GM12878 (cell line): Measurements from ENCODE around the gene NCKAP5L. TPM values are rescaled to one million over a fixed set of nuclear protein-coding genes. Genes with fewer than 3 reads are reported as not detected.

Experiments used
- ATAC-seq: fragments of 200-7000 bp; cut with Tn5 transposase; 3 replicates; pipeline ENCODE4 v1.9.1; 2020; ENCODE audit warnings: mild to moderate bottlenecking, moderate library complexity
- BruUV-seq: library from RNA; stranded (reverse); fragments of 400-500 nt; replicated peaks from 2 replicates; lab custom pipeline; 2021; lab: Mats Ljungman, UMichigan
- CTCF ChIA-PET: fragments of 300-600 bp; sonication (Branson Sonifier 250); formaldehyde crosslinking; extraction: SDS; loops from one replicate; lab custom pipeline; 2021; ENCODE audit warnings: inconsistent platforms; lab: Yijun Ruan, JAX
- POLR2A ChIA-PET: fragments of 350-600 bp; formaldehyde crosslinking; extraction: SDS; loops from one replicate; lab custom pipeline; 2021; ENCODE audit warnings: inconsistent platforms; lab: Charles Lee
- RAD21 ChIA-PET: fragments of 300-600 bp; sonication (Branson Sonifier 250); formaldehyde crosslinking; loops from one replicate; lab custom pipeline; 2023; ENCODE audit warnings: antibody characterized with exemption; ENCODE audit not compliant: unreplicated experiment; lab: Charles Lee
- SMC1A ChIA-PET: fragments of 300-600 bp; sonication (Branson Sonifier 250); formaldehyde crosslinking; loops from one replicate; lab custom pipeline; 2023; ENCODE audit not compliant: unreplicated experiment, uncharacterized antibody; lab: Charles Lee
- DNase-seq: peaks from one replicate; pipeline ENCODE4 v3.0.0-alpha.2; 2011; ENCODE audit warnings: low read depth, low spot score
- FAIRE-seq: peaks from 3 replicates; lab custom pipeline; 2011; peaks lifted over from hg19 to GRCh38; lab: Jason Lieb, UNC
- H2AFZ ChIP-seq: 2 replicates; pipeline ENCODE4 v1.6.0; 2011; ENCODE audit warnings: low read depth, low read length, control low read depth; ENCODE audit not compliant: control insufficient read depth
- H3K27ac ChIP-seq: 2 replicates; pipeline ENCODE4 v1.5.1; 2011; ENCODE audit warnings: control low read depth; ENCODE audit not compliant: control insufficient read depth, insufficient read depth
- H3K27me3 ChIP-seq, 2 experiments: replicated peaks in 1 of 2; 2 replicates each; pipeline versions ENCODE4 v1.6.0 to v1.6.1; 2011; ENCODE audit warnings: low read length in 1 of 2; ENCODE audit not compliant: control insufficient read depth in 2 of 2, insufficient read depth in 2 of 2
- H3K36me3 ChIP-seq, 2 experiments: 2 replicates each; pipeline ENCODE4 v1.5.1; 2011; ENCODE audit warnings: low read length in 1 of 2; ENCODE audit not compliant: control insufficient read depth in 2 of 2, insufficient read depth in 2 of 2
- H3K4me1 ChIP-seq: 2 replicates; pipeline ENCODE4 v1.6.1; 2011; ENCODE audit warnings: mild to moderate bottlenecking, low read length, moderate library complexity, mixed read lengths; ENCODE audit not compliant: control insufficient read depth, insufficient read depth
- H3K4me2 ChIP-seq: 2 replicates; pipeline ENCODE4 v1.6.0; 2011; ENCODE audit warnings: control low read depth; ENCODE audit not compliant: control insufficient read depth, insufficient read depth
- H3K4me3 ChIP-seq: fragments of 200-600 bp; sonication (generic); 2 replicates; pipeline ENCODE4 v1.5.1; 2016
- H3K79me2 ChIP-seq: 2 replicates; pipeline ENCODE4 v1.6.0; 2011; ENCODE audit warnings: low read length; ENCODE audit not compliant: control insufficient read depth, insufficient read depth
- H3K9ac ChIP-seq: 2 replicates; pipeline ENCODE4 v1.8.0; 2011; ENCODE audit warnings: low read length, control low read depth, mixed read lengths; ENCODE audit not compliant: control insufficient read depth, insufficient read depth
- H3K9me3 ChIP-seq: replicated peaks from 3 replicates; pipeline ENCODE4 v1.5.1; 2011; ENCODE audit warnings: mild to moderate bottlenecking, low read length; ENCODE audit not compliant: control insufficient read depth, insufficient read depth
- H4K20me1 ChIP-seq: 2 replicates; pipeline ENCODE4 v1.6.0; 2011; ENCODE audit not compliant: control insufficient read depth, insufficient read depth
- BHLHE40 ChIP-seq, 2 experiments: fragments of 450-650 bp in 1 of 2; IDR thresholded peaks; 2 replicates each; pipeline ENCODE4 v1.6.1; 2011 to 2017; ENCODE audit warnings: low read depth in 2 of 2, borderline replicate concordance in 1 of 2, improper control_type of control experiment in 1 of 2, low read length in 1 of 2, mild to moderate bottlenecking in 1 of 2
- CREB1 ChIP-seq: IDR thresholded peaks from 2 replicates; pipeline ENCODE4 v1.6.1; 2012; ENCODE audit warnings: low read depth, mild to moderate bottlenecking, inconsistent platforms
- FOXK2 ChIP-seq: fragments of 450-650 bp; IDR thresholded peaks from 2 replicates; pipeline ENCODE4 v1.6.1; 2017; ENCODE audit warnings: mild to moderate bottlenecking, moderate library complexity
- FOXM1 ChIP-seq: IDR thresholded peaks from 2 replicates; pipeline ENCODE4 v1.6.1; 2012; ENCODE audit warnings: low read depth, mild to moderate bottlenecking, inconsistent platforms, low read length, moderate library complexity
- IRF4 ChIP-seq: IDR thresholded peaks from 2 replicates; pipeline ENCODE4 v1.6.1; 2011; ENCODE audit warnings: low read depth, low read length
- SREBF1 ChIP-seq: IDR thresholded peaks from 2 replicates; pipeline ENCODE4 v1.6.1; 2012; ENCODE audit warnings: mild to moderate bottlenecking, low read length
- STAT1 ChIP-seq: fragments of 450-650 bp; conservative IDR thresholded peaks from 2 replicates; pipeline ENCODE4 v1.6.1; 2014; ENCODE audit warnings: antibody characterized with exemption, mild to moderate bottlenecking
- TBL1XR1 ChIP-seq: IDR thresholded peaks from 2 replicates; pipeline ENCODE4 v1.6.1; 2012; ENCODE audit warnings: low read depth, low read length, improper control_type of control experiment
- ZBED1 ChIP-seq: IDR thresholded peaks from 2 replicates; pipeline ENCODE4 v1.6.1; 2016; ENCODE audit warnings: borderline replicate concordance
- ZNF217 ChIP-seq: fragments of 450-650 bp; IDR thresholded peaks from 2 replicates; pipeline ENCODE4 v1.6.1; 2017; ENCODE audit warnings: antibody characterized with exemption, mild to moderate bottlenecking
- WGBS: methylation state at CpG from one replicate; pipeline ENCODE4 v1.1.6; 2016; ENCODE audit warnings: low lambda C conversion rate; ENCODE audit not compliant: insufficient replicate concordance, insufficient coverage; ENCODE audit errors: missing lambda C conversion rate; 5-methylcytosine and 5-hydroxymethylcytosine counted together
- in situ Hi-C: fragments of 300-500 bp; cut with MboI; formaldehyde crosslinking; loops from 9 replicates; pipeline ENCODE4 v1.14.3; 2018; ENCODE audit warnings: mixed read lengths
- intact Hi-C: fragments of 100-400 bp; cut with micrococcal nuclease; formaldehyde crosslinking; loops from one replicate; pipeline ENCODE4 v1.14.2; 2022; ENCODE audit not compliant: unreplicated experiment
- polyA plus RNA-seq, 11 experiments: library from polyadenylated mRNA; depleted of rRNA in 4 of 11; unstranded in 6 of 11; stranded (reverse) in 5 of 11; fragments of >200 nt; fragmentation: Nextera tagmentation in 4 of 11; fragmentation: Illumina TruSeq in 1 of 11; extraction: Ambion mirVana in 4 of 11; extraction: Trizol in 1 of 11; gene quantifications; 1 replicate in 1 of 11; 2 replicates in 10 of 11; pipeline versions ENCODE4 v1.2.1 to v1.2.3, GENCODE V29; 2011 to 2016; ENCODE audit warnings: inconsistent platforms in 2 of 11, missing spikeins in 2 of 11, low read depth in 1 of 11
- total RNA-seq, 4 experiments: library from RNA; depleted of rRNA in 3 of 4; stranded (reverse); fragments of >200 nt in 3 of 4; fragmentation: Illumina TruSeq in 1 of 4; extraction: Trizol in 1 of 4; gene quantifications; 2 replicates each; pipeline versions ENCODE4 v1.2.1 to v1.2.3, GENCODE V29; 2013 to 2021
- TF ChIP-seq, protein P1 (sequence below): fragments of 450-650 bp; IDR thresholded peaks from 2 replicates; pipeline ENCODE4 v1.6.1; 2017; ENCODE audit warnings: mild to moderate bottlenecking
- TF ChIP-seq, protein P2 (sequence below): fragments of 150-350 bp; IDR thresholded peaks from 2 replicates; pipeline ENCODE4 v1.6.1; 2016; ENCODE audit warnings: low read depth, low read length
- TF ChIP-seq, protein P3 (sequence below): fragments of 450-650 bp; IDR thresholded peaks from 2 replicates; pipeline ENCODE4 v1.6.1; 2017; ENCODE audit warnings: antibody characterized with exemption, mild to moderate bottlenecking, moderate library complexity

Gene NCKAP5L
- total and polyA plus RNA-seq, 10 of the 15 experiments (the other 5 are each of a cell fraction or from before 2014, with no cell fraction given): 0.03 to 15.8 (median 4.4) TPM

DNA sequence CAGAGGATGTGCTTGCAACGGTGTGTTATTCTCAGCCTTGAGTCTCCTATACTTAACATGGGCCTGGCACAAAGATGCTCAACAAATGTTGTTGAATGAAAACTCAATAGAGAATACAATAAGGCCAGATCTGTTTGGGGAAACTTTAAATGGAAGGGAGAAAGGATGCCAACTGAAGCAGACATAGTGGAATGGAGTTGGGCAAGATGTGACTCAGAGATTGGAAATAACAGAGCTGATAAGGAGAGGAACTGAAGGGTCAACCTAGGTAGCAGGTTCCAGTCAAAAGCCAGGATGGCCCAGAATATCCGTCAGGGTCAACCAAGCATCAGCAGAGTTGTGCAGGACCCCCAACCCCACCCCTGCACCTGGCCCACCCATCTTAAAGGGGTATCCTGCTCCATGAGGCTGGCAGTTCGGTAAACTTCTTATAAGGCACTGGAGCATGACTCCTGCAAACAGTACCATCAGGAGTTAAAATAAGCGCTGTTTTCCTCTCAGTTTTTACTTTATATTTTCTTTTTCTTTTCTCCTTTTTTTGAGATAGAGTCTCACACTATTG lies 15.7 kb upstream of the NCKAP5L start:
- Histone ChIP-seq H3K4me3 (no peak overlapping the region), H3K36me3 (no peaks in the 10 kb centered on the region), H3K4me1 (peaks cover 10% of the 10 kb centered on the region; the same call in 1 of the 2 replicates), H3K79me2 (peaks cover 12% of the 10 kb centered on the region), H3K9me3 (no peaks in the 10 kb centered on the region), H3K27ac (no peak overlapping the region), H3K27me3 (no peaks in the 10 kb centered on the region), H3K4me2 (no peak overlapping the region), H2AFZ (no peak overlapping the region), H3K9ac (no peak overlapping the region), H4K20me1 (no peaks in the 10 kb centered on the region)
- DNase-seq: no peak
- ChIA-PET POLR2A (interaction anchor here (0.8 to 1.8 kb wide), 3 partner anchors 22 to 103 kb away, joined by 3 to 5 read pairs (median 5); partner anchors contain the start of gene TMBIM6), SMC1A (interaction anchor here (0.7 to 1.4 kb wide), 5 partner anchors 8 to 411 kb away, joined by 3 to 7 read pairs (median 3); no protein-coding TSS in a partner anchor), CTCF (interaction anchor here (1.1 to 7.3 kb wide), 5 partner anchors 12 to 222 kb away, joined by 3 to 122 read pairs (median 7); partner anchors contain the start of gene TMBIM6), RAD21 (interaction anchor here (1.1 to 7.4 kb wide), 3 partner anchors 16 to 103 kb away, joined by 4 to 49 read pairs (median 7); partner anchors contain the start of genes NCKAP5L and TMBIM6)
- TF ChIP-seq CREB1 (no peak), IRF4 (no peak), SREBF1 (no peak), FOXM1 (no peak), BHLHE40 (IDR thresholded peaks at IDR 0.05; ENCODE audit: borderline replicate concordance in 1 of 2, low read depth in 2 of 2, low read length in 1 of 2) (no peak), ZNF217 (no peak), STAT1 (no peak), ZBED1 (no peak), TBL1XR1 (no peak), FOXK2 (no peak)
- TF ChIP-seq, protein P1, sequence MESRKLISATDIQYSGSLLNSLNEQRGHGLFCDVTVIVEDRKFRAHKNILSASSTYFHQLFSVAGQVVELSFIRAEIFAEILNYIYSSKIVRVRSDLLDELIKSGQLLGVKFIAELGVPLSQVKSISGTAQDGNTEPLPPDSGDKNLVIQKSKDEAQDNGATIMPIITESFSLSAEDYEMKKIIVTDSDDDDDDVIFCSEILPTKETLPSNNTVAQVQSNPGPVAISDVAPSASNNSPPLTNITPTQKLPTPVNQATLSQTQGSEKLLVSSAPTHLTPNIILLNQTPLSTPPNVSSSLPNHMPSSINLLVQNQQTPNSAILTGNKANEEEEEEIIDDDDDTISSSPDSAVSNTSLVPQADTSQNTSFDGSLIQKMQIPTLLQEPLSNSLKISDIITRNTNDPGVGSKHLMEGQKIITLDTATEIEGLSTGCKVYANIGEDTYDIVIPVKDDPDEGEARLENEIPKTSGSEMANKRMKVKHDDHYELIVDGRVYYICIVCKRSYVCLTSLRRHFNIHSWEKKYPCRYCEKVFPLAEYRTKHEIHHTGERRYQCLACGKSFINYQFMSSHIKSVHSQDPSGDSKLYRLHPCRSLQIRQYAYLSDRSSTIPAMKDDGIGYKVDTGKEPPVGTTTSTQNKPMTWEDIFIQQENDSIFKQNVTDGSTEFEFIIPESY: no peak
- TF ChIP-seq, protein P2, sequence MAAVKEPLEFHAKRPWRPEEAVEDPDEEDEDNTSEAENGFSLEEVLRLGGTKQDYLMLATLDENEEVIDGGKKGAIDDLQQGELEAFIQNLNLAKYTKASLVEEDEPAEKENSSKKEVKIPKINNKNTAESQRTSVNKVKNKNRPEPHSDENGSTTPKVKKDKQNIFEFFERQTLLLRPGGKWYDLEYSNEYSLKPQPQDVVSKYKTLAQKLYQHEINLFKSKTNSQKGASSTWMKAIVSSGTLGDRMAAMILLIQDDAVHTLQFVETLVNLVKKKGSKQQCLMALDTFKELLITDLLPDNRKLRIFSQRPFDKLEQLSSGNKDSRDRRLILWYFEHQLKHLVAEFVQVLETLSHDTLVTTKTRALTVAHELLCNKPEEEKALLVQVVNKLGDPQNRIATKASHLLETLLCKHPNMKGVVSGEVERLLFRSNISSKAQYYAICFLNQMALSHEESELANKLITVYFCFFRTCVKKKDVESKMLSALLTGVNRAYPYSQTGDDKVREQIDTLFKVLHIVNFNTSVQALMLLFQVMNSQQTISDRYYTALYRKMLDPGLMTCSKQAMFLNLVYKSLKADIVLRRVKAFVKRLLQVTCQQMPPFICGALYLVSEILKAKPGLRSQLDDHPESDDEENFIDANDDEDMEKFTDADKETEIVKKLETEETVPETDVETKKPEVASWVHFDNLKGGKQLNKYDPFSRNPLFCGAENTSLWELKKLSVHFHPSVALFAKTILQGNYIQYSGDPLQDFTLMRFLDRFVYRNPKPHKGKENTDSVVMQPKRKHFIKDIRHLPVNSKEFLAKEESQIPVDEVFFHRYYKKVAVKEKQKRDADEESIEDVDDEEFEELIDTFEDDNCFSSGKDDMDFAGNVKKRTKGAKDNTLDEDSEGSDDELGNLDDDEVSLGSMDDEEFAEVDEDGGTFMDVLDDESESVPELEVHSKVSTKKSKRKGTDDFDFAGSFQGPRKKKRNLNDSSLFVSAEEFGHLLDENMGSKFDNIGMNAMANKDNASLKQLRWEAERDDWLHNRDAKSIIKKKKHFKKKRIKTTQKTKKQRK: no peak
- TF ChIP-seq, protein P3, sequence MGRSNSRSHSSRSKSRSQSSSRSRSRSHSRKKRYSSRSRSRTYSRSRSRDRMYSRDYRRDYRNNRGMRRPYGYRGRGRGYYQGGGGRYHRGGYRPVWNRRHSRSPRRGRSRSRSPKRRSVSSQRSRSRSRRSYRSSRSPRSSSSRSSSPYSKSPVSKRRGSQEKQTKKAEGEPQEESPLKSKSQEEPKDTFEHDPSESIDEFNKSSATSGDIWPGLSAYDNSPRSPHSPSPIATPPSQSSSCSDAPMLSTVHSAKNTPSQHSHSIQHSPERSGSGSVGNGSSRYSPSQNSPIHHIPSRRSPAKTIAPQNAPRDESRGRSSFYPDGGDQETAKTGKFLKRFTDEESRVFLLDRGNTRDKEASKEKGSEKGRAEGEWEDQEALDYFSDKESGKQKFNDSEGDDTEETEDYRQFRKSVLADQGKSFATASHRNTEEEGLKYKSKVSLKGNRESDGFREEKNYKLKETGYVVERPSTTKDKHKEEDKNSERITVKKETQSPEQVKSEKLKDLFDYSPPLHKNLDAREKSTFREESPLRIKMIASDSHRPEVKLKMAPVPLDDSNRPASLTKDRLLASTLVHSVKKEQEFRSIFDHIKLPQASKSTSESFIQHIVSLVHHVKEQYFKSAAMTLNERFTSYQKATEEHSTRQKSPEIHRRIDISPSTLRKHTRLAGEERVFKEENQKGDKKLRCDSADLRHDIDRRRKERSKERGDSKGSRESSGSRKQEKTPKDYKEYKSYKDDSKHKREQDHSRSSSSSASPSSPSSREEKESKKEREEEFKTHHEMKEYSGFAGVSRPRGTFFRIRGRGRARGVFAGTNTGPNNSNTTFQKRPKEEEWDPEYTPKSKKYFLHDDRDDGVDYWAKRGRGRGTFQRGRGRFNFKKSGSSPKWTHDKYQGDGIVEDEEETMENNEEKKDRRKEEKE: no peak
- 85% methylated on average over 4 of the region's 4 CpGs for WGBS
- in situ Hi-C loops: no loop called here
- no TSS peak for BruUV-seq
- ATAC-seq: no peak
- no peak for FAIRE-seq
- intact Hi-C loops: no loop called here
